CD1c-positive myeloid dendritic cell (primary cell): Measurements from ENCODE around the gene GNL3.
"Not testable (repeated sequence)": the region's sequence is repeated elsewhere in the genome, so short reads cannot be mapped to it uniquely, and the experiment has no call there.

Experiments
- DNase-seq: peaks from one replicate; pipeline ENCODE4 v3.0.0-alpha.2; 2016; ENCODE audit errors: extremely low spot score

Gene GNL3

GRCh38 chr3:52685709-52686691 is at the start of gene GNL3, which contains the start of gene PBRM1:
GNL3 (plus strand) TSS chr3:52686032; CDS start chr3:52686093, 61 bp downstream.
PBRM1 (minus strand) TSS chr3:52685913.
- peak; percentile 98 for DNase-seq

- no peak for DNase-seq
Measured at GRCh38 chr3:52636673-52637072, 49.2 kb upstream of the GNL3 start.

- no peak for DNase-seq
Measured at GRCh38 chr3:52645549-52645948, 40.3 kb upstream of the GNL3 start.

- no peak for DNase-seq
Measured at GRCh38 chr3:52649461-52650210, 36.2 kb upstream of the GNL3 start.

- no peak for DNase-seq
Measured at GRCh38 chr3:52650439-52650838, 35.4 kb upstream of the GNL3 start.

- DNase-seq, result no peak
Measured at GRCh38 chr3:52651592-52651991, 34.2 kb upstream of the GNL3 start.

- DNase-seq, result no peak
Measured at GRCh38 chr3:52655895-52656294, 29.9 kb upstream of the GNL3 start.

GRCh38 chr3:52660046-52660445 is 25.8 kb upstream of the GNL3 start:
- no peak for DNase-seq

- no peak for DNase-seq
Measured at GRCh38 chr3:52663098-52663497, 22.7 kb upstream of the GNL3 start.

- DNase-seq, result peak; percentile 68
Measured at GRCh38 chr3:52670621-52671521, 15.0 kb upstream of the GNL3 start.

- no peak for DNase-seq
Measured at GRCh38 chr3:52671676-52672075, 14.2 kb upstream of the GNL3 start.

- DNase-seq, result not testable (repeated sequence)
Measured at GRCh38 chr3:52676201-52676600, 9.6 kb upstream of the GNL3 start.

- DNase-seq, result no peak
Measured at GRCh38 chr3:52678265-52679198, 7.3 kb upstream of the GNL3 start.

- peak; percentile 10 for DNase-seq
Measured at GRCh38 chr3:52679199-52679538, 6.7 kb upstream of the GNL3 start.

- peak; percentile 6 for DNase-seq
Measured at GRCh38 chr3:52679811-52680210, 6.0 kb upstream of the GNL3 start.

GRCh38 chr3:52681596-52681995 is 4.2 kb upstream of the GNL3 start:
- peak; percentile 68 for DNase-seq

- peak; percentile 92 for DNase-seq
Measured at GRCh38 chr3:52682016-52682415, 3.8 kb upstream of the GNL3 start.

- no peak for DNase-seq
Measured at GRCh38 chr3:52683611-52684010, 2.2 kb upstream of the GNL3 start.

- DNase-seq, result no peak
Measured at GRCh38 chr3:52684184-52684583, 1.6 kb upstream of the GNL3 start.

- DNase-seq, result peak; percentile 91
Measured at GRCh38 chr3:52685285-52685708, 535 bp upstream of the GNL3 start.

- no peak for DNase-seq
Measured at GRCh38 chr3:52688266-52688665, 2.4 kb downstream of the GNL3 start.
